Nephron (organoid): ENCODE data around the gene SLC2A14.
"Not testable (repeated sequence)": the region's sequence is repeated elsewhere in the genome, so short reads cannot be mapped to it uniquely, and the experiment has no call there.

Experiments used
- H3K27ac Mint-ChIP-seq, 3 experiments: 2 replicates each; pipeline ENCODE4 v1.8.0; 2020; ENCODE audit warnings: mixed read lengths in 3 of 3, mild to moderate bottlenecking in 2 of 3, moderate library complexity in 1 of 3
- H3K27me3 Mint-ChIP-seq: 2 replicates; pipeline ENCODE4 v1.8.0; 2021; ENCODE audit warnings: low read depth, mild to moderate bottlenecking, moderate library complexity, mixed read lengths
- H3K36me3 Mint-ChIP-seq: 2 replicates; pipeline ENCODE4 v1.8.0; 2020; ENCODE audit warnings: low read depth, mixed read lengths
- H3K4me1 Mint-ChIP-seq: 2 replicates; pipeline ENCODE4 v1.8.0; 2020; ENCODE audit warnings: mixed read lengths
- H3K4me3 Mint-ChIP-seq, 3 experiments: 2 replicates each; pipeline ENCODE4 v1.8.0; 2020; ENCODE audit warnings: mild to moderate bottlenecking in 3 of 3, mixed read lengths in 3 of 3, moderate library complexity in 2 of 3
- H3K9me3 Mint-ChIP-seq: 2 replicates; pipeline ENCODE4 v1.8.0; 2020; ENCODE audit warnings: mixed read lengths
- CTCF ChIP-seq, 3 experiments: fragments of 200-600 bp; sonication (generic); IDR thresholded peaks; one replicate each; pipeline ENCODE4 v1.5.0; 2021; ENCODE audit warnings: antibody characterized with exemption in 3 of 3; ENCODE audit not compliant: unreplicated experiment in 3 of 3

Gene SLC2A14

DNA sequence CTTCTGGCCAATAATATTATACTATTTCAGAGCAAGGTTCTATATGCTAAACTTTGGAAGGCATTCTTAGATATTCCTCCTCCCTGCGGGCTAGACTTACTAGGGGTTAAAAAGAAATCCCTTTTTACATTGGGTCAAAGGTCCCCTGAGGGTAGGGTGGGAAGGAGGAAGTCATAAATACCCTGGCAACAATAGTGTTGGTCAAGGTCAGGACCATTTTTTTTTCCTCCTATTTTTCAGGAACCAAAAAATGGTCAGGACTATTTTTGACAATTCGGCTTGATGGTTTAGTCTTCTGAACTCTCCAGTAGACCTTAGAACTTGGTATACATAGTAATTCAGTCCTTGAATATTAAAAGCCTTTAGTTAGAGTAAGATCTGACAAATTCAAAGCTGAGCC is 88.0 kb downstream of the SLC2A14 start:
- no peak overlapping the region for H3K27ac Mint-ChIP-seq
- no peak for TF ChIP-seq CTCF (IDR thresholded peaks at IDR 0.05; ENCODE audit: unreplicated experiment in 3 of 3)
- H3K4me1 Mint-ChIP-seq: no peaks in the 10 kb centered on the region
- H3K27me3 Mint-ChIP-seq: peaks cover 33% of the 10 kb centered on the region
- no peaks in the 10 kb centered on the region for H3K36me3 Mint-ChIP-seq
- no peaks in the 10 kb centered on the region for H3K9me3 Mint-ChIP-seq
- H3K4me3 Mint-ChIP-seq: no peak overlapping the region

GRCh38 chr12:7783433-7783832 is 89.3 kb downstream of the SLC2A14 start:
- H3K27me3 Mint-ChIP-seq: peaks cover 20% of the 10 kb centered on the region
- not testable (repeated sequence) for H3K9me3 Mint-ChIP-seq, H3K4me3 Mint-ChIP-seq, H3K36me3 Mint-ChIP-seq, H3K4me1 Mint-ChIP-seq, H3K27ac Mint-ChIP-seq

DNA sequence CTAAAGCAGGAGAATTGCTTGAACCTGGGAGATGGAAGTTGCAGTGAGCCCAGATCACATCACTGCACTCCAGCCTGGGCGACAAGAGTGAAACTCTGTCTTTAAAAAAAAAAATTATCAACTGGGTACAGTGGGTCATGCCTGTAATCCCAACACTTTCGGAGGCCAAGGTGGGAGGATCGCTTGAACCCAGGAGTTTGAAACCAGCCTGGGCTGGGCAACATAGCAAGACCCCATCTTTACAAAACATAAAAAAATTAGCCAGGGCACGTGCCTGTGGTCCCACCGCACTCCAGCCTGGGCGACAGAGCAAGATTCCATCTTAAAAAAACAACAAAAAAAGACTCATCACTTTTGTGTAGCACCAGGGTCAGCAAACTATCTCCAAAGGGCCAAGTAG is 90.7 kb downstream of the SLC2A14 start:
- H3K9me3 Mint-ChIP-seq: no peaks in the 10 kb centered on the region
- no peak for TF ChIP-seq CTCF (IDR thresholded peaks at IDR 0.05; ENCODE audit: unreplicated experiment in 3 of 3)
- H3K4me3 Mint-ChIP-seq: no peak overlapping the region
- H3K4me1 Mint-ChIP-seq: no peaks in the 10 kb centered on the region
- no peak overlapping the region for H3K27ac Mint-ChIP-seq
- H3K27me3 Mint-ChIP-seq: peaks cover 10% of the 10 kb centered on the region
- H3K36me3 Mint-ChIP-seq: no peaks in the 10 kb centered on the region

DNA sequence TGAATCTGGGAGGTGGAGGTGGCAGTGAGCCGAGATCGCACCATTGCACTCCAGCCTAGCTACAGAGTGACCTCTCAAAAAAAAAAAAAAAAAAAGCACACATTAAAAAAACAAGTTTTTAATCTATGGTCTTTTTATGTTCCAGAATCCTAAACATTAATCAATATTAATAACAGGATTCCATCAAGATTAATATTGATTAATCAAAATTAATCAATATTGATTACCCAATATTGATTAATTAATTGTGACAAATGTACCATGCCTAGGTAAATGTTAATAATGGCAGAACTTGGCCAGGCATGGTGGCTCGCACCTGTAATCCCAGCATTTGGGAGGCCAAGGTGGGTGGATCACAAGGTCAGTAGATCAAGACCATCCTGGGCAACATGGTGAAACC is 91.4 kb downstream of the SLC2A14 start:
- no peak for TF ChIP-seq CTCF (IDR thresholded peaks at IDR 0.05; ENCODE audit: unreplicated experiment in 3 of 3)
- Mint-ChIP-seq H3K27ac (no peak overlapping the region), H3K4me1 (no peaks in the 10 kb centered on the region), H3K36me3 (no peaks in the 10 kb centered on the region), H3K9me3 (no peaks in the 10 kb centered on the region), H3K4me3 (no peak overlapping the region), H3K27me3 (peaks cover 4% of the 10 kb centered on the region)

- TF ChIP-seq CTCF (IDR thresholded peaks at IDR 0.05; ENCODE audit: unreplicated experiment in 3 of 3): no peak
- no peaks in the 10 kb centered on the region for H3K36me3 Mint-ChIP-seq
- H3K27ac Mint-ChIP-seq: no peak overlapping the region
- no peaks in the 10 kb centered on the region for H3K27me3 Mint-ChIP-seq
- H3K4me3 Mint-ChIP-seq: no peak overlapping the region
- no peaks in the 10 kb centered on the region for H3K4me1 Mint-ChIP-seq
- H3K9me3 Mint-ChIP-seq: no peaks in the 10 kb centered on the region
Measured at GRCh38 chr12:7769999-7770398, 102.7 kb downstream of the SLC2A14 start.
